Stimulated activated CD8-positive, alpha-beta memory T cell treated with anti-CD3 and anti-CD28 coated beads, Interleukin-12 subunit alpha, Interleukin-12 subunit beta, amount 100 ng/mL, for 24 hours (primary cell): ENCODE measurements around the gene ST3GAL6.

Source experiments
- DNase-seq: peaks from one replicate; pipeline ENCODE4 v3.0.0-alpha.2; 2020; ENCODE audit errors: extremely low read depth

ST3GAL6 gene

DNA sequence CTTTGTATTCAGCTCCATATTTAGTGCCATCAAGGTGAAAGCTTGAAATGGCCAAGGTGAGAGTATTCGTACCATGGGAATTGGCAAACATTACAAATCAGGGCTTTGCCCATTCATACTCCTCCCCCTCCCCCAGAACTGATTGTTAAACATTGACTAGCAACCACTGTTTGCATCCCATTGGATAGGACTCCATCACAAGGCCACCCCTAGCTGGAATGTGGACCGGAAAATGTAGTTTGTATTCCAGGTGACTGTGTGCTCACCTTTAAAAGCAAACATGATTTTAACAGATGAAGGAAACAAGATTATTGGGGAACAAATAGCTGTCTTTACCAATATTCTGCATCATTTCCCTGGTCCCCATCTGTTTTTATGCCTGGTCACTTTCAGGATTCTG, 14.1 kb downstream of the ST3GAL6 start:
- DNase-seq = no peak

- no peak for DNase-seq
These were observed 14.7 kb downstream of the ST3GAL6 start for GRCh38 chr3:98777801-98778220.

DNA sequence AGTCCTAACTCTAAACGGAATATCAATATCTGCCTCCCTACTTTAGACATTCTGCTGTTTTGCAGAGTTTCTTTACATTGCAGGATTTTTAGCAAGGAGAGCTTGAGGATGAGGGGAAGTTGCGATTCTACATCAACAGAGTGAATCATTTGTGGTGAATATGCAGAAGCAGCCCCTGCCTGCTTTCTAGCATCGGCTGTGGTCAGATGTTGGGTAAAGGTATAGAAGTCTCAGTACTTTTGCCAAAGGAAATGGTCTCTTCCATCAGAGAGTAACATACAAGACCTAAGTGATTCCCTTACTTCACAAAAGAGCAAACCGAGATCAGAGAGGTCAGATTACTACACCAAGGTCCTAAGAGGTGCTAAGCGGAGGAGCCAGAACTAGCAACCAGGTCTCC, 15.2 kb downstream of the ST3GAL6 start:
- no peak for DNase-seq

GRCh38 chr3:98778852-98779413, 15.8 kb downstream of the ST3GAL6 start:
- DNase-seq = no peak

DNA sequence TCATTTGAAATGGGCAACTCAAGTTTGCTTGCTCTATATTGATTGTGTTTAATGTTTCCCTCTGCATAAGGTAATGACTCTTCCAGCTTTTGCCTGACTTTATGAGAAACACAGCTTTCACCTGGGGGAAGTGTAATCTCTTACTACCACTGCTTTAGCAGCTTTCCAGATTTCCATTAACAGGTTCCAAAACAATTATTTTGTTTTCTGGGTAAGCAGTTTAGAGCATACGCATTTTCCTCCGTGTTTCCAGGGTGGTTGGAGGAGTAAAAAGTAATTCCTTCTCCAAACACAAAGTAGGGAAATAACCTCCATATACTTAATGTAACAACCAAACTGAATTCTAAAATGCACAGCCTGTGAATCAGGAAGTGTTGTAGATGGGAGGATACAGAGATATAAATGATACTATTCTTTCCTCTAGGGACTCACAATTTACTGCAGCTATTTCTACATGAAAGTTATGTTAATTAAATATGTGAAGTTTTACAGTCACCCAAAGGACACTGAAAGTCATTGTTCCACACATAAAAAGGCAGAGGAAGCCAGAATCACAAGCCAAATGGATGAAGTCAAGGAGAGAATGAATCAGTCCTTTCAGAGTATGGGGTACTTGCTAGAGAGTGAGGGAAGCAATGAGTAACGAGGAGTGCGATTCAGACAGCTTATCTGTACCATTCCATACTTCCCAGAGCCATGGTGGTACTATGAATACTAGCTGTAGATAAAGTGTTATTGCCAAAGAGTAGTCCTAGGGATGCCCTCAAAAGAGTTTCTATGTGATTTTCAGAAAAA, 16.6 kb downstream of the ST3GAL6 start:
- DNase-seq = no peak

DNA sequence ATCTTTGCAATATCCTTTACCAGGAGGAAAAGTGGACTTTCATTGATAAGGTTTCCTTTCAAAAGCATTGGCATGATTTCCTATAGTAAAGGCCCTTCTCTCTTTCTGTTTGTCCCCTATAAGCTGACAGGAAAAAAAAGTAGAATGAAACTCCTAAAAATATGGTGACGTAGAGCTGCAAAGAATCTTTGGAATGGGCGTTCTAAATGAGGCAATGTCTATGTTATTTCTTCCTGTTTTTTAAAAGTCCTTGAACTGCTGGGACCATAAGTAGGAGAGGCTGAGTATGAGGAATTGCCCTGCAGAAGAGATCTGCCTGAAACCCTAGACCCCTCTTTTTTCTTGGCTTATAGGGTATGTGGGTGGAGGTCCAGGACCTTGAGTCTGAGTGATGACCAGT, 17.2 kb downstream of the ST3GAL6 start:
- DNase-seq = no peak

DNA sequence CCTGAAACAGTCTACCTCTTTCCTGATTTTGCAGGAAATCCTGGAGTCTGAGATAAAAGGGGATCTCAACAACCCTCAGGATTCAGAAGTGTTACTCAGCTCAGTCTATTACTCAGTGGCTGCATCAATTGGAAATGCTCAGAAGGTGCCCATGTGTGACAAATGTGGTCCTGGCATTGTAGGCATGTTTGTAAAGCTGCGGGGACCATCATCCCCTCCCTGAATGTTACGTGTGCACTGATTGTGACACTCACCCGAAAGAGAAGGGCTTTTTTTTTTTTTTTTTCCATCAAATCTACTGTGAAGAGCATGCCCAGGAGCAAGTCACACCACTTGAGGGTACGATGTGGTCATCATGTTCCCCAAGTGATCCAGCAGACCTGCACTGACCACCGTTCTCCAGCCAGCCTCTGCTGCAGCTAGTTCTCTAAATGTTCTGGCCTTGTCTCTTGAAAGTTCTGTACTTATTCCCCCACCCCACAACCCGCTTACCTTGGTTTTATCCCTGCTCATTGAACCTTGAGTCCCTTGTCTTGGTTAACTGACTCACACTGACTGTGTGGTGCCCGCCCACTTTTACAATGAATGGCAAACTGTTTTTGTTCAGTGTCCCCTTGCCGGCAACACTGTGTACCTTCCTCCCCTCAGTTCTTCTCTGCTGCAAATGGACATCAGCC, 19.8 kb downstream of the ST3GAL6 start:
- no peak for DNase-seq

DNA sequence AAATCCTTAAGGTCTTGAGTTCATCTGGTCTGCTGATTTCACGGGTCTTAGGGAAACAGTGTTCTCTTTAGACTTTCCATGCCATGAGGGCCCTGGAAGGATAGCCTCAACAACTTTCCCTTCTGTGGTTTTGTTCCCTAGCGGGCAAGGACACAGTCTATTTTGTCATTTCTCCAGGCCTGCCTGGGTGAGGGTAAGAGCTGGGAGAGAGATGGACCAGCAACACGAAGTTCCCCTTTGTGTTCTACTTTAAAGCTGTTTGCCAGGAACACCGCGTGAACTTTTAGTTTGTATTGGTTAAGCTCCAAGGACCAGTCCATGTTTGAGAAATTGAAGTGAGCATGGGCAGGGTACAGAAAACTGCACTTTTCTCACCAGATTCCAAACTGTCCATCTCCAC, 20.9 kb downstream of the ST3GAL6 start:
- DNase-seq = no peak

- no peak for DNase-seq
These were observed 21.8 kb downstream of the ST3GAL6 start for GRCh38 chr3:98784666-98785600.

DNA sequence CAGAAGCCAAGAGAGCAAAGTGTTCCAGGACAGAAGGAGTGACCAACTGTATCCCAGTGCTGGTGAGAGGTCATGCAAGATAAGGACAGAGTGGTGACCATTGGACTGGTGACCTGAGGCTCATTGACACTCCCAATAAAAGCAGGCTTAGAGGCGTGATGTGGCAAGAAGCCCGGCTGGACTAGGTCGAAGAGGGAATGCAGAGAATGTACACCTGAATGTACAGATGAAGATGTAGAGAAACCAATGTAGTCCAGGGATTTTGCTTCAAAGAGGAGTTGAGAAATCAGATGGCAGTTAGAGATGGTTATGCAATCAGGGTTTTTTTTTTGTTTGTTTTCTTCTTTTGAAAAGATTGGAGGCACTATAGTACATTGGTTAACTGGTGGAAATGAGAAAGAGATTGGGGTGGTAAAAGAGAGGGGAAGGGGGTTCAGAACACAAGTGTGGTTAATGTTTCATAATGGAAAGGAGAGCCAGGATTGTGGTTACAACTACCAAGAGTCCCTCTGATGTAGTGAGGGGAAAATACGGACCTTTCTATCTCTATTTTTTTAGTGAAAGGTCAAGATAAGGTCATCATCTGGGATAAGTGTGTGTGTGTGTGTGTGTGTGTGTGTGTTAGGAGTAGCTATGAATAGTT, 23.3 kb downstream of the ST3GAL6 start:
- DNase-seq = no peak

DNA sequence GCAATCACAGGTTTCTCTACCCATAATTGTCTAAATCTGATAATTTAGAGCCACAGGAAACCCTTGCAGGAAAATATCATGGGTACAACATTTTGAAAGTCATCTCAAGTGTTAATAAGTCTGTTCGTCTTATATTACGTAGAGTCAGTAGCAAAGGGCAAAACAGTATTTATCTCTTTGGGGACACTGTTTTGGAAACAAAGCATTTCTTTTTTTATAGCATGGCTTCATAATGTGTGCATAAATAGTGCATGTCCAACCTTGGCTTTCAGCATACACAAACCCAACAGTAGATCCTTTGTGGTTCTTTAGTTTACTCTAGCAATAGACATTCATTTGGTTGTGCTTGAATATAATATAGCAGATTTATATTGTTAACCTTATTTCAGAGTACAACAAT, 24.0 kb downstream of the ST3GAL6 start:
- DNase-seq = no peak

GRCh38 chr3:98788651-98789050, 25.5 kb downstream of the ST3GAL6 start:
- no peak for DNase-seq

DNA sequence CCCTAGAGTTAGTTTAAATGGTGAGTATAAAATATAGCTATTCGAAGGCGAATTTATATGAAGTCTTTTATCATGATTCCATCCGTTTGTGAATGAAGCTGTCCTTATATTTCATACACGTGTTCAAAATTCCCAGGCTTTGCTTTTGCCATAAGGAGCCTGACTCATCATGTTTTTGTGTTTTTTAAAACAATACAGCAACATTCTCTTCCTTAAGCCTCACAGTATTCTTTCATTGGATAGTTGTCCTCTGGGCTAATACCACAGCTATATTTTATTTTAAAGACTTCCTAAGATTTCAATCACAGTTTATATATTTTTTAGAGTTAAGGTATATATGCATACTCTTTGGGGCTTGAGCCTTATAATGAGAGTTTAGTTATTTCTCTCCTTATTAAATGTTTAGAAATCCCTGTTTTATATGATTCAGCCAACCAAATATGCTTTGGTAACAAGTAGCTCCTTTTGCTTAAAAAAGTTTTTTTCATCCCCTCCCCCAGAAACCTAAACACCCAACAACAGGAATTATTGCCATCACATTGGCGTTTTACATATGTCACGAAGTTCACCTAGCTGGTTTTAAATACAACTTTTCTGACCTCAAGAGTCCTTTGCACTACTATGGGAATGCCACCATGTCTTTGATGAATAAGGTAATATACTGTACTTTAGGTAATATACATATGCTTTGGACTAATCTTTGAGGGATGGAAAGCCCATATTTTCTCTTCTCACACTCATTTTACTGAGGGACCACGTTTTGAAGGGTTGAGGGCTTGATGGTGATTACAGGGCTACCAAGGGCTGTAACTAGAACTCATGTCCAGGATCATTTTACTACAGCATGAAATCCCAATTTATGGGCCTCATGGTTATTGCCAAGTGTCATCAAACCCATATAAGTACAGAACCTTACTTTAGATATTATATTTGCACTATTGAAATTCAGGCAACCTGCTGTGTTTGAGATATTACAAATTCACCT, 28.5 kb downstream of the ST3GAL6 start:
- DNase-seq = no peak

GRCh38 chr3:98793971-98794370, 30.8 kb downstream of the ST3GAL6 start:
- no peak for DNase-seq

GRCh38 chr3:98796334-98796733, 33.2 kb downstream of the ST3GAL6 start:
- no peak for DNase-seq

DNA sequence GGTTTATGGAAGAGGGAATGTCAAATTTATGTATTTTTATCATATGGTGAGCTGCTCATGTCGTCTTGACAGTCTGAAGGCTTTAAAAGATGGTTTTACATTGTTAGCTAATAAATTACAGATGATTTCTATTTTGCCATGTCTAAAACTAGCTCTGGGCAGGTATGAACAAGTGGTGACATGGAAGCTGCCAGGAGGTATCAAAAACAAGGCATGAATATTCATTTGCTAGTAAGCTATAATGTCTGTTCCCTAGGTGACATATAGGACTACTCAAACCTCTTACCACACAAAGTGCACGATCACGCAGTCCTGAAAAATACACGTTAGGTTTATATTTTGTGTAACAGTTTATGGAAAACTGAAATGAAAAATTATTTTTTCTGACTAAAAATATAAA, 34.8 kb downstream of the ST3GAL6 start:
- no peak for DNase-seq

- no peak for DNase-seq
These were observed 35.7 kb downstream of the ST3GAL6 start for GRCh38 chr3:98798820-98799219.

GRCh38 chr3:98799479-98799878, 36.3 kb downstream of the ST3GAL6 start:
- no peak for DNase-seq

GRCh38 chr3:98800401-98800800, 37.3 kb downstream of the ST3GAL6 start:
- no peak for DNase-seq

DNA sequence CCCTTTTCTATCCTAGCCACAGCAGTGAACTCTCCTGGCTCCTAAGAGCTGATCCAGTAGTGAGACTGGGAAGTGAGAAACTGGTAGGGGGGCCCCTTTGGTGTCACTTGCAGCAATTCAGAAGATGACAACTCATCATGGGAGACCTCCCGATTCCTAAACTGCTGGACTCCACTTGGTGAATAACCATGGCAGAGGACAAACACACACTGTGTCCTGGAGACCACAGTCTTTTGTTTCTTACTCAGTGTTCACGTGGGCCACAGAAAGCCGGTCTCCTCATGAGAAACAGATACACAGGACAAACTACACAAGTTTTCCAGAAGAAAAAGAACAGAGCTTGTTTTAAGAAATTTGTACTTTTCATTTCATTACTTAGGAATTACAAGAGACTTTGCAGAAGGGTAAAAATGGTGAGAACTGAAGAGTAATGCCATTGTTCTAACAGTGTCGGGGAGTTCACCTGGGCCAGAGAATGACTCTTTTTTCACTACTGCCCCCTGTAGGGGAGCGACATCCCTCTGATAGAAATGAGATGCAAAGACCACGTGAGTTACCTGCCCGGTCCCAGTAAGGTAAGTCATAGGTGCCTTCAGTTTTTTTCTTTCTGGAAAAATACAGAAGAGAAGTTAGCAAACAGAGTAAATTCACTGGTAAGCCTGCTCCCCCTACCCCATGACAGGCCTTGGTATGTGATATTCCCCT, 38.1 kb downstream of the ST3GAL6 start:
- no peak for DNase-seq
